ENCODE measurements around the gene PIH1D2.
"Not testable (repeated sequence)": the region's sequence is repeated elsewhere in the genome, so short reads cannot be mapped to it uniquely, and the experiment has no call there.

The PIH1D2 gene, protein sequence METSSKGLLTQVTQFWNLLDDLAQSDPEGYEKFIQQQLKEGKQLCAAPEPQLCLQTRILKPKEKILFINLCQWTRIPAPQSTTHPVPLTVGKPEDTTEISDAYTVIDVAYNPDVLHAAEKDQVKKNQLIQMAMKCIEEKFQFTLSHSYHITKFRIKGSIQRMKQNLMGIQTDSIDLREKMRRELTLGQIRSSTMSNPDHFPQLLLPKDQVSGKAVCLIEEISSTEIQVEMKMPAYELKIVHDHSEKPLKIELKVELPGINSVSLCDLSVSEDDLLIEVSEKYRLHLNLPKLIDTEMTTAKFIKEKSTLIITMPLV

DNA sequence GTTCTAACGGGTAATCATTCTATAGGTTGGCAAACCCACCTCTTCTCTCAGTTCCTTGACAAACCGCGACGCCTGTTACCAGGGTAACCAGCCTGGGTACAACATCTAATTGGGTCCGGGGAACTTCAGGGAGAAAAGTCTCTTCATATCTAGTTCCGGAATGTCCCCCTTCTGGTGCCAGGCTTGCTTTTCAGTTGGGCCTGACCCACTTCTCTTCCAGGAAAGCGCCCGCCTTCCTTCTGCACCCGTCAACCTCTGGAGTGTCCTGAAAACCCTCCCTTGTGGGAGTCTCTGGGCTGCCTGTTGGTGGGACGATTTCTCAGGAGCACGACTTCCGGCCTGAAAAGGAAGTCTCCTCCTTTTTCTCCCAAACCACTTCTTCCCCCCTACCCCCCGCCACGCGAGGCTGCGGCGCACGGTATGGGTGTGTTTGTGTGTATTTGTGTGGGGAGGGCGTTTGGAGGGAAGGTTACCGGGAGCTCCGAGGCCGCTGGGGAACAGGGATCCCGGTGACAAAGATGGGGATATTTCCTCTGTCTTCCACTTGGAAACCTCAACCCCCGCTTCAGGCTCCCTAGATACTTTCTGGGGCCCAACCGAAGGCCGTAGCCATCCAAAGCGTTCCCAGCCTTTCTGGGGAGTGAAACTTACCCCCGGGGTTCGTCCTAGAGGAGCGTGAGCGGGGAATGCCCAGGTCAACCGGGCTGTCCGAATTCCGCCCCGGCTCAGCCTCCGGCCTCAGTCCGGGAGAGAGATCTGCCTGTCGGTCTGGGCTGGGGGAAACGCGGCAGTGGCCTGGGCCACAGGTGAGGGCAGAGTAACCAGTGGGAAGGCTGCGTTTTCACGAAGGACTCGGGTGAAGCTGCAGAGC is at the start of gene PIH1D2, which contains the start of gene NKAPD1:
Gene PIH1D2 (minus strand): TSS at position 77 of the 871 bp plus-strand sequence. CDS start 843 bp downstream, outside the sequence.
Gene NKAPD1 (plus strand): TSS at position 359 of the 871 bp plus-strand sequence. CDS start 1,276 bp downstream, outside the sequence.
- DNase-seq (ENCODE audit: low read depth) = peak; percentile 70

DNA sequence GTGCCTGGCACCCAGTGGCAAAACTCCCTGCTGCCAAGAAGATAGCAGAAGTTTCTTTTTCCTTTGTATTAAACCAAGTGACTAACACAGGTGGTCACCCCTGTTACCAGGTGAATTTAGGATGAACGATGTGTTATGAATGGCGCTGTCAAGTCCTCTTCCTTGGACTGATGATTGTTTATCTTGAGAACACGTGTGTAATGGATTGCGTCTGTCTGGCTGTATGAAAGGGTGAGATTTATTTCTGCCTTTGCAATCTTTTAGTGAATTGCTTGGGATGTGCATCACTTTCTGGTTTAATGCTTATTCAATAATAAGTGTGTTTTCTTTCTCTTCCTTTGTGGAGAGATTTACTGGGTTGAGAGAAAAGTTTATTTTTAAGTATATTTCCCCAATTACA is 49.3 kb upstream of the PIH1D2 start:
- DNase-seq (ENCODE audit: low read depth) = no peak

DNA sequence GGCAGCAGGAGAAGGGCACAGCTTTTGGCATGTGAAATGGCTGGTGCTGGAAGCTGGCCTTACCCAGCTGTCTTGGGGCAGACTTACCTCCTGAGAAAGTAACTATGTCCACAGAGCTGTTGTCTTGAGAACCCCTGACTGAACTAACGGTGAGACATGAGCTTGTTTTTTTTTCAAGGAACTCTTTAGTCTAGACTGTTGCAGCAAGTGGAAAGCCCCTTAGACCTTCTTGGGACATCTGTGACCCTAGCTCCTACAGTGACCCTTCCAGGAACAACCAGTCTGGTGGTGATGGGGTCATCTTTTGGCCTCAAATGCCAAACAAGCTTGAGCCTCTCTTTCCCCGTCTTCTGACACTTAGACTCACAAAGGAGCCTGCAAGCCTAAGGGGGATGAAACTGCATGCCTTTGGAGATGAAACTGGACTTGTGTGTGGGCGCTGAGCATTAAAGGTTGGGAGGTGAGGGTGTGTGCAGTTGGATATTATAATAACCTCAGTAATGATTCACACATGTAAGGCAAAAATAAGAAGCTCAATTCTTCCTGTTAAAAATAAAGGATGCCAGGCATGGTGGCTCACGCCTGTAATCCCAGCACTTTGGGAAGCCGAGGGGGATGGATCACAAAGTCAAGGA is 48.3 kb upstream of the PIH1D2 start:
- no peak for DNase-seq (ENCODE audit: low read depth)

DNA sequence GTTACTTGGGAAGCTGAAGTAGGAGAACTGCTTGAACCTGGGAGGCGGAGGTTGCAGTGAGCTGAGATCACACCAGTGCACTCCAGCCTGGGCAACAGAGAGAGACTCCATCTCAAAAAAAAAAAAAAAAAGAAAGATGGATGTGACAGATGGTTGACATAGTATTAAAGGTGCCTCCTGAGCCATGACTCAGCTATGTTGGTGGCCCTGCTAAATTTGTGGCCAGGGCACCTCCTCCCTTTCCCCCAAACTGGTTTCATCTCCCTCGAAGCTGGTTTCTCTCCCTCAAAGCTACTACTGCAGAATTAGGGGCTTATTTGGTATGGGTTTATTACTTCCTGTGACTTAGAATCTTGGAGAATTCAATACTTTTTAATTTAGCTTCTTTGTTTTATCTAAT is 44.4 kb upstream of the PIH1D2 start:
- DNase-seq (ENCODE audit: low read depth) = no peak

DNA sequence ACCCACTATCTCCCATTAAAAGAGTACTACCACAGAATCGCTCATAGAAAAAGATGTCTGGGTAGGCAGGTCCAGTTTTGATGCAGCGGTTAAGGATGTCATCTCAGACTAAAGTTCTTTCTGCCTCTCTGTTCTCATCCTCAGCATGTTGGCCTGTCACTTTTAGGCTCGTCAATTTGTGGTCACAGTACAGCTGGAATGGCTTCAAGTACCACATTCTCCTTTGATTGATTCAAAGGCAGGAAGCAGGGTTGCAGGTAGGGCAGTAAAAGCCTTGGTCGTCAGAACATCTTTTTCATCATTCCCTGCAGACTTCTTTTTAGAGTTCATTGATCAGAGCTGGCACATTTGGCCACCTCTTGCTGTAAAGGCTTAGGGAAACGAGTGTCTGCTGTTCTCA is 41.6 kb upstream of the PIH1D2 start:
- DNase-seq (ENCODE audit: low read depth) = no peak

DNA sequence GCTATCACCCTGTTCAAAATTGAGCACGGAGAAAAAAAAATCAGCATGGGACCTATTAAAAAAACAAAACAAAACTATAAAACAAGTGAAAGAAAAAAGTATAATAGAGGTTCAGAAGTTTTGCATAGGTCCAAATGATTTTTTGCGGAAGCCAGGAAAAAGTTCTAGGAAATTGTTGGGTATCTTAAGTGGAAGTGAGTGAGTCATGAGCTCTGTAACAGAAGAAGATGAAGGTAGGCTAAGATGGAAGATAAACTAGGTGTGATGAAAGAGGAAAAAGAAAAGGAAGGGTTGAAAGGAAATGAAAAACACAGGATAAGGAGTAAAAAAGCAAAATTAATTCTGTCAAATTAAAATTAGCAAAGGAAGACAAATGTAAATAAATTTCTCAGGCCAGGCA is 40.6 kb upstream of the PIH1D2 start:
- no peak for DNase-seq (ENCODE audit: low read depth)

DNA sequence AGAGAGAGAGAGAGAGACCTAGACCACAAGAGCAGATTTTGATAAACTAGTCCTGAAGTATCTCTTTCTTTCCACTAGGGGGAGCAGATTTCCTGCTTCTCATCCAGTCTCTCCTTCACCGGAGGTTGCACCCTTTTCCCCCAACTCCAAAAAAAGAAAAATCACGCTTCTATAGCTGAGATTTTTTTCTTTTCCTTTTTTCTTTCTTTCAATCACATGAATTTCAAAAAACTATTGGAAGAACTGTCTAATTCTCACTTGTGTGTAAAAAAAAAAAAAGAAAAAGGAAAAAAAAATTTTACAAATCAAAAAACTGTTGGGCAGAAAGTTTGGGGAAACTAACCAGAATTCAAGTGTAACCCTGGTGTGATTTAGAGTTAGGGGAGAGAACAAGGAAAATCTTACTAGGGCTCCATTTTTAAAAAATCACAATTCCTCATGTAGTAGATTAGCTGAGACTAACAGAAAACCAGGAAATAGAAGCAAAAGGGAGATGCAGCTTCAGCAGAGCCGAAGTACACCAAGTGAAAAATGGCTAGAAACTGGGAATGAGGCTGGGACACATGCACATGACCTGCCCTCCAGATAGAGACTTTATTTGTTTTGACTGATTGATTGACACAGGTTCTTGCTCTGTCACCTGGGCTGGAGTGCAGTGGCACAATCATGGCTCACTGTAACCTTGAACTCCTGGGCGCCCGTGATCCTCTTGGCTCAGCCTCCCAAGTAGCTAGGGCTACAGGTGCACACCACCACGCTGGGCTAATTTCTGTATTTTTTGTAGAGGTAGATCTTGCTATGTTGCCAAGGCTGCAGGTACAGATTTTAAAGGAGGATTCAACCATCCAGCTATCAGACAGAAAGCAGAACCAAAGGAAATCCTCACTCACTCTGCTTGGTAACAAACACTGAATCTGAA is 40.0 kb upstream of the PIH1D2 start:
- peak; percentile 17 for DNase-seq (ENCODE audit: low read depth)

DNA sequence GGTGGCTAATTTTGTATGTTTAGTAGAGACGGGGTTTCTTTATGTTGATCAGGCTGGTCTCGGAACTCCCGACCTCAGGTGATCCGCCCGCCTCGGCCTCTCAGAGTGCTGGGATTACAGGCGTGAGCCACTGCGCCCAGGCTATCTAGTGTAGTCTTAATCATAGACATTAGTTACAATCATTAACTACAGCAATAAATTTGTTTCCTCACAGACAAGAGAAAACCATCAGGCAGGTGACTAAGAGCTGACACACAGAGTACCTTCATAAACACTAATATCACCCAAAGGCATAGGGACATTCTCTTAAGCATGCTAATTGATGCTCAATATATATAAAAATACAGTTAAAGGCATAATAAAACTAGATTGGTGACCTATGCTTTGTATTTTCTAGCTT is 32.3 kb upstream of the PIH1D2 start:
- no peak for DNase-seq (ENCODE audit: low read depth)

DNA sequence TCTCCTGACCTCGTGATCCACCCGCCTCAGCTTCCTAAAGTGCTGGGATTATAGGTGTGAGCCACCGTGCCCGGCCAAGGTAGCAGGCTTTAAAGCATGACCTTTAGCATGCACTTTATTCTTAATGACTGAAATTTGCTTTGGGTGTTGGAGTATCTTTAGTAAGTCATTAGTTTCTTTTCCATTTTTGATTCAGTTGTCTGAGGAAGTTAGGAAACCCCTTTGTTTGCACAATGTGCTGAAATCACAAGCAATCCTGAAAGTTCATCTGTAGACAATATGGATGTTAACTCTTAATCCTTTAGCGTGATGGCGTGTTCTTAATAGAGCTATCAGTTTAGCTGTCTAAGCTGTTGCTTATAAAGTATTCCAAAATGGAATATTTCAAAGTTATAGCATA is 29.6 kb upstream of the PIH1D2 start:
- DNase-seq (ENCODE audit: low read depth) = no peak

DNA sequence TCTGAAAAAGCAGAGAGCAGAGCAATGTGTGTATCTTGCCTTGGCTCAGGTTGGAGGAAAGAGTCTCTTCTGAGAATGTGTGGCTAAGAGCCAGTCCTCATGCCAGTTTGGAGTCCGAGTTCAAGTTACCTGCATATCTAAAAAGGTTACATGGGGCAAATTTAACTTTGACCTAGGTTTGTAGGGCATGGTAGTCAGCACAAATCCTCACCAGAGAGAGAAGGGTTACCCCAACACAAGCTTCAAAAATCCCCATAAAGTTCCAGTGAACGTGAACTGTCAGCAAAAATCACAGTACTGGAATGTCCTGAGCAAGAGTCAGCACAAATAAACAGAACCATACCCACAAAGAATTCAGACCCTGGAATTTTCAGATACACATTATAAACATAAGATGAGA is 26.6 kb upstream of the PIH1D2 start:
- no peak for DNase-seq (ENCODE audit: low read depth)

DNA sequence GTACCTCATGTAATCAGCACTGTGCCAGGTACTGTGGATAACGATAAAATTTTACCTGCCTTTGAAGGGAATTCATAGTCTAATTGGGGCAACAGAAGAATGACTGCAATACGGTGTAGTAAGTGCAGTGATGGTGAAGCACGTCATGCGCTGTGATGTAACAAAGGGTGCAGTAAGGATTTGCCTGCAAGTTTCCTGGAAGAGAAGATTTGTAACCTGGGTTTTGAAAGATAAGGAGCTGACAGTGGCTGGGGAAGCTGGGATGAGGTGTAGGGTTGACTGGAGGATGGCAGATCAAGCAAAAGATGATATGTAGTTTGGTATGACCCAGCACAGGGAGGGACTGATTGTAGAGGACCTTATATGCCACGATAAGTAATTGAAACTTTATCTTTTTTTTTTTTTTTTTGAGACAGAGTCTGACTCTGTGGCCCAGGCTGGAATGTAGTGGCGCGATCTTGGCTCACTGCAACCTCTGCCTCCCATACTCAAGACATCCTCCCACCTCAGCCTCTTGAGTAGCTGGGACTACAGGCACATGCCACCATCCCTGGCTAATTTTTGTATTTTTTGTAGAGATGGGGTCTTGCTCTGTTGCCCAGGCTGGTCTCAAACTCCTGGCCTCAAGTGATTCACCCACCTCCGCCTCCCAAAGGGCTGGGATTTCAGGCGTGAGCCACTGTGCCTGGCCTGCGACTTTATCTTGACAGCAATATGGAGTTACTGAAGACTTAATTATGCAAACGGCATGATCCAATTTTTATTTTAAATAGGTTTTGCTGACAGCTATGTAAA is 24.1 kb upstream of the PIH1D2 start:
- no peak for DNase-seq (ENCODE audit: low read depth)

DNA sequence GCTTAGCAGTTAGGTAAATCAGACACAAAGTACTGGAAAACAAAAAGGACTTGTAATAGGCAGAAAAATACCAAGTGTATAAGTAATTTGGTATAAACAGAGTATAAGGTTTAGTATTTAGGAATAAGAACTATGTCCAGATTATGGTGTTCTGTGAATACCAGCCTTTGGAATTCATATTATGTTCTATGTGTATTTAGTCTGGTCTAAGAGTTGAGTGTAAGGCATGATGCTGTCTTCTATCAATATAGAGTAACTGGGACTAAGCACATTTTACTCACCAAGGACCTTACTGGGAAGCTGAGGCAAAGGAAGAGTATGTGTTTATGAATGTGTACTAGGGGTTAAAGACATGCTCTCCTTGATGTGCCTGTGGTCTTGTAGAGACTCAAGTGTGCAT is 22.4 kb upstream of the PIH1D2 start:
- no peak for DNase-seq (ENCODE audit: low read depth)

DNA sequence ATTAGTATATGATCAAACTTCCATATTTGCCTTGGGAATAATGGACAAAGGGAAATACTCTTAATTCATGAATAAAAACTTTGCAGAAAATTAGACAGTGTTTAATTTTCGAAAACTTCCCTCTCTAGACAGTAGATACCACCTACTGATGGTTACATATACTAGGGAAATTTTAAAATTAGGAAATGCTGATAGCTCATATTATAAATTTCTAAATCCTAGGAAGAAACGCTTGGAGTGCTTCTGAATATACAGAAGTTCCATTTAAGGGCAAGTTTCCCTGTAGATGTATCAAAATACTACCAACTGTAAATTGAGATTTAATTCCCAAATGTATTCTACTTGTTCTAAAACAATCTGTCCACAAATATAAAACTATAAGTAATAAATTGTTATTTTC is 21.5 kb upstream of the PIH1D2 start:
- DNase-seq (ENCODE audit: low read depth) = not testable (repeated sequence)

DNA sequence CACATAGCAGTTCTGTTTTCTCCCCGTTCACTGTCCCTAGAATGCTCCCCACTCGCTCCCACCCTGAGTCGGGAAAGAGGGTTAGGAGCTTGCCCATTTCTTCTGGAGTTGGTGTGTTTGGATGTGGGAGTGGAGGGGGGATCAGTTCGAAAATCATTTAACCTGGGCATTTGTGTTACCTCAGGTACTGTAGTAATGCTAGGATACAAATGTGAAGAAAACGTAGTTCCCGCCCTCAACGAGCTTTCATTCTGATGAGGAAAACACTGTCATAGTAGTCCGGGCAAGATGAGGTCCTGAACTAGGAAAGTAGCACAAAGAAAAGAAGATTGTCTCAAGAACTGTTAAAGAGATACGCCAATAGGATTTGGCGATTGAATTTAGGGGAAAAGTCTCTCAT is 13.4 kb upstream of the PIH1D2 start:
- DNase-seq (ENCODE audit: low read depth) = no peak

DNA sequence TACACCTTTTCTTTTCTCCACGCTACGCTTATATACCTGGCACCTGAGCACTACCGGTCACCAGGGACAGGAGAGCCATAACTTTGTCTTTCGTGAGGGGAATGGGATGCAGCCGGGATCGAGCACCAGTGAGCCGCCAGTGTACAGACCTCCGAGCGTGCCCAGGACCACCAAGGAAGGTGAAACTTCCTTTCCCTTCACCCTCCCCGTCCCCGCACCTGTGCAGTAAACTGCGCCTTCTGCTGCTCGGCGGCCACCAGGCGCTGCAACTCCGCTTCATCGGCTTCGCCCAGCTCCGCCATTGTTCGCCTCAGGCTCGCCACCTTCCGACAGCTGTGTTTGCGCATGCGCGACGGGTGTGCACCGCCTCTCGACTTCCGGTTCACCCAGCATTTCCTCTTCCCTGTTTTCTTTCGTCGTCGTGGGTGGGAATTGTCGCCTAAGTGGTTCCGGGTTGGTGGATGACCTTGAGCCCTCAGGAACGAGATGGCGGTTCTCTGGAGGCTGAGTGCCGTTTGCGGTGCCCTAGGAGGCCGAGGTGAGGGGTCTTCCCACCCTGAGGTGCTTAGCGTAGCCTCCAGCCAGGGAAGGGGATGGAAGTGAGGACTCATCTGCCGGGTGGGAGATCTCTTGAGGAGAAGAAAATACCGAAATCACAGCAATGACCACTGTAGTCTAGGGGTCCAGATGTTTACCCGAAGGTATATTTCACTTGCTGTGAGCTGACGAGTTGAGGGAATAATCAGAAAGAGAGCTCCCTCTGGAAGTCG is 12.8 kb upstream of the PIH1D2 start, which contains the start of the genes SDHD and TIMM8B:
Gene SDHD (plus strand): TSS at position 452 of the 770 bp plus-strand sequence. CDS start 35 bp downstream, at position 487.
Gene TIMM8B (minus strand): TSS at position 335 of the 770 bp plus-strand sequence. CDS start 33 bp downstream, at position 302.
- peak; percentile 83 for DNase-seq (ENCODE audit: low read depth)

DNA sequence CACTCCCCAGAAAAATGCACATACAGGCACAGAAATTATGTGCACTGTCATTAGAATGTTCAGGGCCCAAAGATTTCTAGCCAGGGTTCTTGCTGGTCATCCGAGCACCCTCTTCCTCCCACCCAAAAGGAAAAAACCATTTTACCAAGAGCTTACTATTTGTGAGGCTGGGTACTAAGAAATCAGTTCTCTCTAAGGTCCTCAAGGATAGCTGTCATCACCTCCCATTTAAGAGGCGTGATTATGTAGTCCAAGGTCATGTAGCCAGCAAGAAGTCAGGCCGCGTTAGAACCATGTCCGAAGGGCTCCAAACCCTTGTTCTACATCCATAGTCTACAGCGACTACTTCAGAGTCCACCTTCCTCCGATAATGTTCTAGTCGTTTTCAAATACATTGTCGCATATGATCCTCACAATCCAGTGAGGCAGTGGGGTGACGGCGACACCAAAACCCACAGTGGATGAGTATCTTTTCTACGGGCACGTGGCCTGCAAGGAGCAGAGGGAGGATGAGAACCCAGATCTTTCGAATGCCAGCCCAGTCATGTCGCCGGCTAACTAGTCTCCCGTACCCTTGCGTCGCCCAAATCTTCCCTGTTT is 12.1 kb upstream of the PIH1D2 start:
- DNase-seq (ENCODE audit: low read depth) = no peak

DNA sequence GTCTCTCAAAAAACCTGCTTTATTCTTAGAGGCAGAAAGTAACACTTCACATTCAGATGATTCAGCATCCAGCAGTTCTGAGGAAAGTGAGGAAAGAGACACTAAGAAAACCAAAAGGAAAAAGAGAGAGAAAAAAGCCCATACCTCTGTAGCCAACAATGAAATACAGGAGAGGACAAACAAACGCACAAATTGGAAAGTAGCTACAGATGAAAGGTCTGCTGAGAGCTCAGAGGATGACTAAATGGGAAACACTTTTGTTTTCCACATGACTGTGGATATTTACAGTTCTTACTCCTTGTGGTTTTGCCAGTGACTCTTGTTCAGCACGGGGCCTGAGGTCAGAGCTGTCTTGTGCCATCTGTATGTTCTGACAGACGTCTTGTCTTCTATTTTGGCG is 8.9 kb upstream of the PIH1D2 start:
- DNase-seq (ENCODE audit: low read depth) = peak; percentile 81

DNA sequence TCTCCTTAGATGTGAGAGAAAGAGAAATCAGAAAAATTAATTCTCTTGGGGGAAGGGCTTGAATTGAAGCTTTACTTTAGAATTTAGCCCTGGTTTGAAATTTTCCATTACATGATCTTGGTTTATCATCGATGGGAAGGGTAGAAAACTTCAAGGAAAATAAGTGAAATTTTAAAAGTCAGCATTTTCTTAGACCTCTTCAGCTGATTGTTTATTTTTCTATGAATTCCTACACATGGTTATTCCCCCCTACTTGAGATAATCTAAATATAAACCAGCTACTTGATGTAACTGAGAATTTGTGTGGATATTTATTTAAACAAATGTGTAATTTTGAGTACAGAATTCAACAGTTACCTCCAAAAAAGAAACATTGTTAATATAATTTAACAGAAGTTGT is 10.9 kb downstream of the PIH1D2 start:
- no peak for DNase-seq (ENCODE audit: low read depth)

DNA sequence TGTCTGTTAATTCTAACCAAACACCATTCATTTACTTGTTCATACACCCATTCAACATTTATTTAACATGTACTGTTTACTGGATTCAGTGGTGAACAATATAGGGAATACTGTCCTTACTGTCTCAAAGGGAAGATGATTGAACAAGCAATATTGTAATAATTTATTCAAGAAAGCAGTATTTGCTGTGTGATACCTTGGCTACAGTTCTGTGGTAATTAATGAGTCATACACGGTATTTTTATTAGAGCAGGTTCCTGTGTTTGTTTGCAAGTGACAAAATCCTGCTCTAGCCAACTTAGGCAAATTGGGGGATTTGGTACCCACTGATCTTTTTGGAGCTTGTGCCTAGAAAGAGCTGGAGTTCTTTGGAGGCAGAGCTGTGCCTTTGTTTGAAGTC is 15.7 kb downstream of the PIH1D2 start:
- no peak for DNase-seq (ENCODE audit: low read depth)

All from GM04503 (cell line).